ENCODE measurements around the gene NOM1.

NOM1 gene

GRCh38 chr7:157008206-157009169 is 59.0 kb downstream of the NOM1 start:
- H3K4me1 ChIP-seq (ENCODE audit: control extremely low read depth in 1 of 4, control insufficient read depth in 4 of 4, insufficient read depth in 4 of 4, low read length in 3 of 4), result peaks cover 0 to 42% (median 23%) of the 10 kb centered on the region in 4 experiments
- ChIA-PET CTCF (interaction anchor here (1.3 kb wide), 1 partner anchor 8 kb away, joined by 3 read pairs; no protein-coding TSS in a partner anchor), POLR2A (no interaction called here)

GRCh38 chr7:157009170-157009777 is 59.8 kb downstream of the NOM1 start:
- H3K9me3 ChIP-seq (ENCODE audit: control extremely low read depth in 1 of 5, control insufficient read depth in 4 of 5, insufficient read depth in 2 of 5, low read depth in 1 of 5, low read length in 4 of 5), result no peaks in the 10 kb centered on the region
- H3K36me3 ChIP-seq (ENCODE audit: control insufficient read depth in 4 of 4, insufficient read depth in 4 of 4, low read length in 3 of 4), result no peaks in the 10 kb centered on the region
- H3K27me3 ChIP-seq (replicated peaks in 2 of 5; ENCODE audit: control insufficient read depth in 4 of 5, insufficient read depth in 5 of 5, low read length in 4 of 5), result peaks cover 16 to 97% (median 66%) of the 10 kb centered on the region in 5 experiments
- POLR2A ChIA-PET, result no interaction called here
- peak overlapping the region in 1 of 7 experiments; percentile 36 for H3K4me3 ChIP-seq (ENCODE audit: control insufficient read depth in 1 of 7, extremely low read depth in 1 of 7, insufficient read depth in 4 of 7, low read depth in 2 of 7, low read length in 6 of 7)
- WGBS (ENCODE audit: insufficient coverage), result 1% methylated on average over 44 of the region's 49 CpGs
- CTCF ChIA-PET, result no interaction called here
- peaks cover 0 to 38% (median 21%) of the 10 kb centered on the region in 4 experiments for H3K4me1 ChIP-seq (ENCODE audit: control extremely low read depth in 1 of 4, control insufficient read depth in 4 of 4, insufficient read depth in 4 of 4, low read length in 3 of 4)
- no peak for DNase-seq
- H3K27ac ChIP-seq (ENCODE audit: insufficient read depth in 1 of 2, low read depth in 1 of 2, low read length in 2 of 2, poor library complexity in 1 of 2, severe bottlenecking in 2 of 2), result no peak overlapping the region

More at GRCh38 chr7:157008206-157009169, 59.0 kb downstream of the NOM1 start:
- no peak overlapping the region for H3K27ac ChIP-seq (ENCODE audit: insufficient read depth in 1 of 2, low read depth in 1 of 2, low read length in 2 of 2, poor library complexity in 1 of 2, severe bottlenecking in 2 of 2)
- no peaks in the 10 kb centered on the region for H3K36me3 ChIP-seq (ENCODE audit: control insufficient read depth in 4 of 4, insufficient read depth in 4 of 4, low read length in 3 of 4)
- peaks cover 11 to 97% (median 61%) of the 10 kb centered on the region in 5 experiments for H3K27me3 ChIP-seq (replicated peaks in 2 of 5; ENCODE audit: control insufficient read depth in 4 of 5, insufficient read depth in 5 of 5, low read length in 4 of 5)
- no peaks in the 10 kb centered on the region for H3K9me3 ChIP-seq (ENCODE audit: control extremely low read depth in 1 of 5, control insufficient read depth in 4 of 5, insufficient read depth in 2 of 5, low read depth in 1 of 5, low read length in 4 of 5)
- 11% methylated on average over 23 of the region's 35 CpGs for WGBS (ENCODE audit: insufficient coverage)
- no peak for DNase-seq
- H3K4me3 ChIP-seq (ENCODE audit: control insufficient read depth in 1 of 7, extremely low read depth in 1 of 7, insufficient read depth in 4 of 7, low read depth in 2 of 7, low read length in 6 of 7), result no peak overlapping the region

GRCh38 chr7:157009778-157010587 is 60.5 kb downstream of the NOM1 start:
- Histone ChIP-seq H3K4me1 (ENCODE audit: control extremely low read depth in 1 of 4, control insufficient read depth in 4 of 4, insufficient read depth in 4 of 4, low read length in 3 of 4) (peaks cover 0 to 33% (median 19%) of the 10 kb centered on the region in 4 experiments), H3K27me3 (replicated peaks in 2 of 5; ENCODE audit: control insufficient read depth in 4 of 5, insufficient read depth in 5 of 5, low read length in 4 of 5) (peaks cover 21 to 97% (median 65%) of the 10 kb centered on the region in 5 experiments), H3K27ac (ENCODE audit: insufficient read depth in 1 of 2, low read depth in 1 of 2, low read length in 2 of 2, poor library complexity in 1 of 2, severe bottlenecking in 2 of 2) (no peak overlapping the region), H3K9me3 (ENCODE audit: control extremely low read depth in 1 of 5, control insufficient read depth in 4 of 5, insufficient read depth in 2 of 5, low read depth in 1 of 5, low read length in 4 of 5) (no peaks in the 10 kb centered on the region), H3K4me3 (ENCODE audit: control insufficient read depth in 1 of 7, extremely low read depth in 1 of 7, insufficient read depth in 4 of 7, low read depth in 2 of 7, low read length in 6 of 7) (peak overlapping the region in 6 of 7 experiments; percentile 23 to 74 (median 54)), H3K36me3 (ENCODE audit: control insufficient read depth in 4 of 4, insufficient read depth in 4 of 4, low read length in 3 of 4) (no peaks in the 10 kb centered on the region)
- POLR2A ChIA-PET, result no interaction called here
- no peak for DNase-seq
- CTCF ChIA-PET, result no interaction called here
- 0% methylated on average over 104 of the region's 130 CpGs for WGBS (ENCODE audit: insufficient coverage)

GRCh38 chr7:157010588-157011332 is 61.2 kb downstream of the NOM1 start, which contains the start of gene MNX1:
Gene MNX1, minus strand, starts transcription at chr7:157010663. Its CDS starts 313 bp downstream, at chr7:157010350.
- H3K27me3 ChIP-seq (replicated peaks in 2 of 5; ENCODE audit: control insufficient read depth in 4 of 5, insufficient read depth in 5 of 5, low read length in 4 of 5), result peaks cover 21 to 97% (median 70%) of the 10 kb centered on the region in 5 experiments
- POLR2A ChIA-PET, result no interaction called here
- WGBS (ENCODE audit: insufficient coverage), result 1% methylated on average over 60 of the region's 87 CpGs

GRCh38 chr7:157011333-157012112 is 62.0 kb downstream of the NOM1 start:
- 2% methylated on average over 32 of the region's 37 CpGs for WGBS (ENCODE audit: insufficient coverage)
- no peaks in the 10 kb centered on the region for H3K36me3 ChIP-seq (ENCODE audit: control insufficient read depth in 4 of 4, insufficient read depth in 4 of 4, low read length in 3 of 4)
- peaks cover 0 to 30% (median 15%) of the 10 kb centered on the region in 4 experiments for H3K4me1 ChIP-seq (ENCODE audit: control extremely low read depth in 1 of 4, control insufficient read depth in 4 of 4, insufficient read depth in 4 of 4, low read length in 3 of 4)
- POLR2A ChIA-PET, result no interaction called here
- CTCF ChIA-PET, result interaction anchor here (3.6 kb wide), 1 partner anchor 10 kb away, joined by 11 read pairs; no protein-coding TSS in a partner anchor
- no peak for DNase-seq
- no peak overlapping the region for H3K27ac ChIP-seq (ENCODE audit: insufficient read depth in 1 of 2, low read depth in 1 of 2, low read length in 2 of 2, poor library complexity in 1 of 2, severe bottlenecking in 2 of 2)
- peaks cover 21 to 97% (median 71%) of the 10 kb centered on the region in 5 experiments for H3K27me3 ChIP-seq (replicated peaks in 2 of 5; ENCODE audit: control insufficient read depth in 4 of 5, insufficient read depth in 5 of 5, low read length in 4 of 5)
- no peaks in the 10 kb centered on the region for H3K9me3 ChIP-seq (ENCODE audit: control extremely low read depth in 1 of 5, control insufficient read depth in 4 of 5, insufficient read depth in 2 of 5, low read depth in 1 of 5, low read length in 4 of 5)
- H3K4me3 ChIP-seq (ENCODE audit: control insufficient read depth in 1 of 7, extremely low read depth in 1 of 7, insufficient read depth in 4 of 7, low read depth in 2 of 7, low read length in 6 of 7), result peak overlapping the region in 2 of 7 experiments; percentile 61 to 74

More at GRCh38 chr7:157010588-157011332, 61.2 kb downstream of the NOM1 start, which contains the start of gene MNX1:
- CTCF ChIA-PET, result no interaction called here
- DNase-seq, result peak in 2 of 3 donors; percentile 56 to 65
- H3K27ac ChIP-seq (ENCODE audit: insufficient read depth in 1 of 2, low read depth in 1 of 2, low read length in 2 of 2, poor library complexity in 1 of 2, severe bottlenecking in 2 of 2), result no peak within 1 kb of the TSS
- peak within 1 kb of the TSS in 6 of 7 experiments; percentile 32 to 74 (median 54) for H3K4me3 ChIP-seq (ENCODE audit: control insufficient read depth in 1 of 7, extremely low read depth in 1 of 7, insufficient read depth in 4 of 7, low read depth in 2 of 7, low read length in 6 of 7)
- H3K36me3 ChIP-seq (ENCODE audit: control insufficient read depth in 4 of 4, insufficient read depth in 4 of 4, low read length in 3 of 4), result no peaks in the 10 kb centered on the region
- H3K9me3 ChIP-seq (ENCODE audit: control extremely low read depth in 1 of 5, control insufficient read depth in 4 of 5, insufficient read depth in 2 of 5, low read depth in 1 of 5, low read length in 4 of 5), result no peaks in the 10 kb centered on the region
- H3K4me1 ChIP-seq (ENCODE audit: control extremely low read depth in 1 of 4, control insufficient read depth in 4 of 4, insufficient read depth in 4 of 4, low read length in 3 of 4), result peaks cover 0 to 25% (median 17%) of the 10 kb centered on the region in 4 experiments
